ENCODE measurements around the gene CLDN18. TPM values are rescaled to one million over a fixed set of nuclear protein-coding genes. Genes with fewer than 3 reads are reported as not detected.

Gene CLDN18
- total and polyA plus RNA-seq, 9 of the 15 experiments (the other 6 are each of a cell fraction or from before 2014, with no cell fraction given): 0.11 TPM; not detected in 8

GRCh38 chr3:138082085-138082991, 72.4 kb downstream of the CLDN18 start (continued):
- no peak for TF ChIP-seq FOXP4 (CRISPR knock-in tag; IDR thresholded peaks at IDR 0.05; ENCODE audit: borderline replicate concordance)
- no peak for TF ChIP-seq RAD21 (CRISPR knock-in tag; conservative IDR thresholded peaks at IDR 0.05 in 1 of 2, IDR thresholded peaks at IDR 0.05 in 1 of 2)
- no peak for TF ChIP-seq ZNF174 (CRISPR knock-in tag; IDR thresholded peaks at IDR 0.05)
- no peak for TF ChIP-seq ZNF764 (CRISPR knock-in tag; IDR thresholded peaks at IDR 0.05; ENCODE audit: low read depth)
- peak; percentile 87 for TF ChIP-seq FOSL1 (tag; conservative IDR thresholded peaks at IDR 0.05)
- TF ChIP-seq FOXA3 (CRISPR knock-in tag; conservative IDR thresholded peaks at IDR 0.05 in 1 of 2, IDR thresholded peaks at IDR 0.05 in 1 of 2): peak in 1 of 2 experiments; percentile 69; a peak in 2 of 4 replicates
- TF ChIP-seq CHAMP1 (IDR thresholded peaks at IDR 0.05): no peak
- TF ChIP-seq HNRNPUL1 (IDR thresholded peaks at IDR 0.05; ENCODE audit: low read length): no peak
- no peak for TF ChIP-seq PCBP1 (IDR thresholded peaks at IDR 0.05; ENCODE audit: low read depth, low read length, poor library complexity, severe bottlenecking)
- no peak for TF ChIP-seq ZHX1 (conservative IDR thresholded peaks at IDR 0.05; ENCODE audit: low read length)
- no peak for TF ChIP-seq NR2F6 (CRISPR knock-in tag; IDR thresholded peaks at IDR 0.05)
- TF ChIP-seq EP400 (IDR thresholded peaks at IDR 0.05): no peak
- no peak for TF ChIP-seq HMGN3 (IDR thresholded peaks at IDR 0.05; ENCODE audit: borderline replicate concordance, extremely low read depth, insufficient read length, low read depth, low read length)
- TF ChIP-seq TEAD1 (CRISPR knock-in tag; IDR thresholded peaks at IDR 0.05): no peak
- TF ChIP-seq SRF (CRISPR knock-in tag; IDR thresholded peaks at IDR 0.05): peak; percentile 39 to 67; a peak in 2 of 4 replicates
- no peak for TF ChIP-seq HMG20B (CRISPR knock-in tag; IDR thresholded peaks at IDR 0.05)
